Hepatocyte (in vitro differentiated cells): ENCODE data around the gene PAK1IP1. TPM values are rescaled to one million over a fixed set of nuclear protein-coding genes. Genes with fewer than 3 reads are reported as not detected.
"Not testable (repeated sequence)": the region's sequence is repeated elsewhere in the genome, so short reads cannot be mapped to it uniquely, and the experiment has no call there.

Experiments used
- DNase-seq: peaks from one replicate; pipeline ENCODE4 v3.0.0-alpha.2; 2016; ENCODE audit warnings: low spot score
- H2AFZ ChIP-seq: fragments of 200-600 bp; sonication (generic); 2 replicates; pipeline ENCODE4 v1.6.0; 2016; ENCODE audit warnings: antibody characterized with exemption, mild to moderate bottlenecking
- H3K27ac ChIP-seq: fragments of 200-600 bp; sonication (generic); 2 replicates; pipeline ENCODE4 v1.5.1; 2016; ENCODE audit warnings: mild to moderate bottlenecking
- H3K27me3 ChIP-seq: fragments of 200-600 bp; sonication (generic); 2 replicates; pipeline ENCODE4 v1.6.1; 2016
- H3K36me3 ChIP-seq: fragments of 200-600 bp; sonication (generic); replicated peaks from 2 replicates; pipeline ENCODE4 v1.5.1; 2016; ENCODE audit warnings: low read depth; ENCODE audit not compliant: insufficient read depth
- H3K4me1 ChIP-seq: fragments of 200-600 bp; sonication (generic); 2 replicates; pipeline ENCODE4 v1.5.1; 2016; ENCODE audit warnings: mild to moderate bottlenecking, moderate library complexity; ENCODE audit not compliant: insufficient read depth
- H3K4me2 ChIP-seq: fragments of 200-600 bp; sonication (generic); 2 replicates; pipeline ENCODE4 v1.6.0; 2016
- H3K4me3 ChIP-seq: fragments of 200-600 bp; sonication (generic); 2 replicates; pipeline ENCODE4 v1.5.1; 2016; ENCODE audit warnings: mild to moderate bottlenecking
- H3K79me2 ChIP-seq: fragments of 200-600 bp; sonication (generic); 2 replicates; pipeline ENCODE4 v1.6.0; 2017; ENCODE audit warnings: mild to moderate bottlenecking
- H3K9me2 ChIP-seq: fragments of 200-600 bp; sonication (generic); replicated peaks from 2 replicates; pipeline ENCODE4 v1.6.0; 2017; ENCODE audit warnings: mild to moderate bottlenecking; ENCODE audit not compliant: insufficient read depth
- H3K9me3 ChIP-seq: fragments of 200-600 bp; sonication (generic); 2 replicates; pipeline ENCODE4 v1.5.1; 2016; ENCODE audit warnings: low read depth, mild to moderate bottlenecking
- H4K20me1 ChIP-seq: fragments of 200-600 bp; sonication (generic); 2 replicates; pipeline ENCODE4 v1.6.0; 2016; ENCODE audit warnings: mild to moderate bottlenecking; ENCODE audit not compliant: insufficient read depth, poor library complexity, severe bottlenecking
- EZH2 ChIP-seq: fragments of 200-600 bp; sonication (generic); IDR thresholded peaks from 2 replicates; pipeline ENCODE4 v1.6.1; 2016; ENCODE audit warnings: antibody characterized with exemption, mild to moderate bottlenecking, borderline replicate concordance
- EZH2phosphoT487 ChIP-seq: fragments of 200-600 bp; sonication (generic); IDR thresholded peaks from one replicate; pipeline ENCODE4 v1.6.1; 2018; ENCODE audit warnings: antibody characterized with exemption, mild to moderate bottlenecking, low read depth, moderate library complexity; ENCODE audit not compliant: unreplicated experiment, severe bottlenecking
- WGBS: methylation state at CpG from one replicate; pipeline ENCODE4 v1.1.6; 2016; ENCODE audit warnings: low lambda C conversion rate; ENCODE audit errors: missing lambda C conversion rate; 5-methylcytosine and 5-hydroxymethylcytosine counted together
- polyA plus RNA-seq: library from polyadenylated mRNA; unstranded; fragments of >200 nt; fragmentation: Nextera tagmentation; extraction: Ambion mirVana; gene quantifications from 2 replicates; pipeline ENCODE4 v1.2.1, GENCODE V29; 2016
- total RNA-seq: library from RNA; depleted of rRNA; stranded (reverse); fragments of >200 nt; gene quantifications from 2 replicates; pipeline ENCODE4 v1.2.3, GENCODE V29; 2014
- TF ChIP-seq, protein P1 (sequence below): fragments of 200-600 bp; sonication (generic); IDR thresholded peaks from 2 replicates; pipeline ENCODE4 v1.5.1; 2016; ENCODE audit warnings: antibody characterized with exemption, mild to moderate bottlenecking; ENCODE audit not compliant: poor library complexity

PAK1IP1 gene
- total and polyA plus RNA-seq, 2 experiments from 2014 or later = 14.0 to 15.7 TPM

DNA sequence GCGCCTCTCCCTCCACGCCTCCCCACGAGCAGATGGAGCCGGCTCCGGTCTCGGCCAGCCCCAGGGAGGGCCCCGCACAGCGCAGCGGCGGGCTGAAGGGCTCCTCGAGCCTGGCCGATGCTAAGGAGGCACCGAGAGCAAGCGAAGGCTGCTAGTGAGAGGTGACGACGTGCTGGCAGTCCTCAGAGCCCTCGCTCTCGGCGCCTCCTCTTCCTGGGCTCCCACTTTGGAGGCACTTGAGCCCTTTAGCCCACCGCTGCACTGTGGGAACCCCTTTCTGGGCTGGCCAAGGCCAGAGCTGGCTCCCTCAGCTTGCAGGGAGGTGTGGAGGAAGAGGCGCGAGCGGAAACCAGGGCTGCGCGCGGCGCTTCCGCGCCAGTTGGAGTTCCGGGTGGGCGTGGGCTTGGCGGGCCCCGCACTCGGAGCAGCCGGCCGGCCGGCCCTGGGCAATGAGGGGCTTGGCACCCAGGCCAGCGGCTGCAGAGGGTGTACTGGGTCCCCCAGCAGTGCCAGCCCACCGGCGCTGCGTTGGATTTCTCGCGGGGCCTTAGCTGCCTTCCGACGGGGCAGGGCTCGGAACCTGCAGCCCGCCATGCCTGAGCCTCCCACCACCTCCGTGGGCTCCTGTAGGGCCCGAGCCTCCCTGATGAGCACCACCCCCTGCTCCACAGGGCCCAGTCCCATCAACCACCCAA, 25.6 kb downstream of the PAK1IP1 start:
- 98% methylated on average over 40 of the region's 49 CpGs for WGBS
- H3K9me3 ChIP-seq = no peaks in the 10 kb centered on the region
- H3K79me2 ChIP-seq = peaks cover 21% of the 10 kb centered on the region
- no peak for DNase-seq
- TF ChIP-seq, protein P1, sequence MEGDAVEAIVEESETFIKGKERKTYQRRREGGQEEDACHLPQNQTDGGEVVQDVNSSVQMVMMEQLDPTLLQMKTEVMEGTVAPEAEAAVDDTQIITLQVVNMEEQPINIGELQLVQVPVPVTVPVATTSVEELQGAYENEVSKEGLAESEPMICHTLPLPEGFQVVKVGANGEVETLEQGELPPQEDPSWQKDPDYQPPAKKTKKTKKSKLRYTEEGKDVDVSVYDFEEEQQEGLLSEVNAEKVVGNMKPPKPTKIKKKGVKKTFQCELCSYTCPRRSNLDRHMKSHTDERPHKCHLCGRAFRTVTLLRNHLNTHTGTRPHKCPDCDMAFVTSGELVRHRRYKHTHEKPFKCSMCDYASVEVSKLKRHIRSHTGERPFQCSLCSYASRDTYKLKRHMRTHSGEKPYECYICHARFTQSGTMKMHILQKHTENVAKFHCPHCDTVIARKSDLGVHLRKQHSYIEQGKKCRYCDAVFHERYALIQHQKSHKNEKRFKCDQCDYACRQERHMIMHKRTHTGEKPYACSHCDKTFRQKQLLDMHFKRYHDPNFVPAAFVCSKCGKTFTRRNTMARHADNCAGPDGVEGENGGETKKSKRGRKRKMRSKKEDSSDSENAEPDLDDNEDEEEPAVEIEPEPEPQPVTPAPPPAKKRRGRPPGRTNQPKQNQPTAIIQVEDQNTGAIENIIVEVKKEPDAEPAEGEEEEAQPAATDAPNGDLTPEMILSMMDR = no peak
- no peak for TF ChIP-seq EZH2phosphoT487
- TF ChIP-seq EZH2 = no peak
- H3K36me3 ChIP-seq = no peaks in the 10 kb centered on the region
- H4K20me1 ChIP-seq = no peaks in the 10 kb centered on the region
- H3K27me3 ChIP-seq = no peaks in the 10 kb centered on the region
- H3K27ac ChIP-seq = no peak overlapping the region
- no peak overlapping the region for H3K4me2 ChIP-seq
- H2AFZ ChIP-seq = no peak overlapping the region
- H3K4me1 ChIP-seq = peaks cover 21% of the 10 kb centered on the region
- no peak overlapping the region for H3K4me3 ChIP-seq
- H3K9me2 ChIP-seq = no peaks in the 10 kb centered on the region

DNA sequence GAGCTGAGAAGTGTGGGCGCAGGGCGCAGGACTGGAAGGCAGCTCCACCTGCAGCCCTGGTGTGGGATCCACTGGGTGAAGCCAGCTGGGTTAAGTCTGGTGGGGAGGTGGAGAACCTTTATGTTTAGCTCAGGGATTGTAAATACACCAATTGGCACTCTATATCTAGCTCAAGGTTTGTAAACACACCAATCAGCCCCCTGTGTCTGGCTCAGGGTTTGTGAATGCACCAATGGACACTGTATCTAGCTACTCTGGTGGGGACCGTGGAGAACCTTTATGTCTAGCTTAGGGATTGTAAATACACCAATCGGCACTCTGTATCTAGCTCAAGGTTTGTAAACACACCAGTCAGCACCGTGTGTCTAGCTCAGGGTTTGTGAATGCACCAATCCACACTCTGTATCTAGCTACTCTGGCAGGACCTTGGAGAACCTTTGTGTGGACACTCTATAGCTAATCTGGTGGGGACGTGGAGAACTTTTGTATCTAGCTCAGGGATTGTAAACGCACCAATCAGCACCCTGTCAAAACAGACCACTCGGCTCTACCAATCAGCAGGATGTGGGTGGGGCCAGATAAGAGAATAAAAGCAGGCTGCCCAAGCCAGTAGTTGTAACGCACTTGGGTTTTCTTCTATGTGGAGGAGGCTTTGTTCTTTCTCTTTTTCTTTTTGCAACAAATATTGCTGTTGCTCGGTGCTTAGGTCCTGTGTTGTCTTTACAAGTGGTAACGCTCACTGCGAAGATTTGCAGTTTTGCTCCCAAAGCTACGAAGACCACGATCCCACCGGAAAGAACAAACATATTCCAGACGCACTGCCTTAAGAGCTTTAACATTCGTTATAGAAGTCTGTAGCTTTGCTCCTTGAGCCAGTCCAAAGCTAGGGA, 26.4 kb downstream of the PAK1IP1 start:
- Histone ChIP-seq H3K4me1 (peaks cover 21% of the 10 kb centered on the region), H3K4me2 (peak overlapping the region; percentile 73), H2AFZ (peak overlapping the region; percentile 68), H3K27ac (peak overlapping the region; percentile 89), H3K79me2 (peaks cover 29% of the 10 kb centered on the region)
- not testable (repeated sequence) for H4K20me1 ChIP-seq, H3K27me3 ChIP-seq, H3K9me2 ChIP-seq, H3K9me3 ChIP-seq, H3K4me3 ChIP-seq, H3K36me3 ChIP-seq, DNase-seq
- 90% methylated on average over 17 of the region's 17 CpGs for WGBS

DNA sequence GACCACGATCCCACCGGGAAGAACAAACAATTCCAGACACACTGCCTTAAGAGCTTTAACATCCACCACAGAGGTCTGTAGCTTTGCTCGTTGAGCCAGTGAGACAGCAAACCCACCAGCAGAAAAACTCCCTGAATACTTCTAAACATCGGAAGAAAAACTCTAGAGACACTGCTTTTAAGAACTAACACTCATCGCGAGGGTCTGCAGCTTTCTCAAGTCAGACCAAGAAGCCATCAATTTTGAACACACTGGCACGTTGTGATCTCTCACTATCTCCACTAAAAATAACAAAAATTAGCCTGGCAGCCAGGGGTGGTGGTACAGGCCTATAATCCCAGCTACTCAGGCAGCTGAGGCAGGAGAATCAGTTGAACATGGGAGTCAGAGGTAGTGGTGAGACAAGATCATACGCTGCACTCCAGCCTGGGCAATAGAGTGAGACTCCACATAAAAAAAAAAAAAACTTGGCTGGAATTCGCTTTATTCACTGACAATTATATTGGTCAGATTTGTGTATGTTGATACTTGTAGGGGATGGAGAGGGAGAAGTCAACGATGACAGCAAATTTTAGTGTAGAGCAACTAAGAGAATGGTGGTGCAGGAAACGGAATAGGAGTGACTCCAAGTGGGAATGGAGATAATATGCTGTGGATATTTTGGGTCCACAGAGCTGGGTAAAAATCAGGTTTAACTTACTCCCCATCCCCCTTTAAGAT, 27.2 kb downstream of the PAK1IP1 start:
- no peak for TF ChIP-seq EZH2
- TF ChIP-seq EZH2phosphoT487 = no peak
- TF ChIP-seq, protein P1 = no peak
- Histone ChIP-seq H3K9me3 (no peaks in the 10 kb centered on the region), H3K27me3 (no peaks in the 10 kb centered on the region), H2AFZ (peak overlapping the region; percentile 68), H4K20me1 (no peaks in the 10 kb centered on the region), H3K4me1 (peaks cover 21% of the 10 kb centered on the region), H3K4me2 (peak overlapping the region; percentile 73), H3K36me3 (no peaks in the 10 kb centered on the region), H3K79me2 (peaks cover 33% of the 10 kb centered on the region), H3K4me3 (peak overlapping the region; percentile 7), H3K9me2 (no peaks in the 10 kb centered on the region), H3K27ac (peak overlapping the region; percentile 89)
- WGBS = 68% methylated on average over 11 of the region's 11 CpGs
- DNase-seq = no peak

DNA sequence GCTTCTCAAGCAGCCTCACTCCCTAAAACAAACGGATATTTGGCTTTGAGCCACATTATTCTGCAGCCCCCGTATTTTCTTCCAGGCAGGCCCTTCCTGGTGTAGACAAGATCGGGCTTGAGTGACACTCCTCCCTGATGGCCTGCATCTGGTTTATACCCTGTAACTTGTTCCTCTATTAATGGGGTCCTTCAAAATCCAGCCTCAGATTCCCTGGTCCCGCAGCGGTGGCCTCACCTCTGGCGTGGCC, 27.7 kb downstream of the PAK1IP1 start:
- H3K79me2 ChIP-seq = peaks cover 33% of the 10 kb centered on the region
- H3K27me3 ChIP-seq = no peaks in the 10 kb centered on the region
- WGBS = 7% methylated on average over 6 of the region's 6 CpGs
- no peaks in the 10 kb centered on the region for H3K9me3 ChIP-seq
- peak overlapping the region; percentile 89 for H3K27ac ChIP-seq
- H3K9me2 ChIP-seq = no peaks in the 10 kb centered on the region
- peak overlapping the region; percentile 68 for H2AFZ ChIP-seq
- TF ChIP-seq, protein P1 = no peak
- H3K4me1 ChIP-seq = peaks cover 21% of the 10 kb centered on the region
- H3K4me2 ChIP-seq = peak overlapping the region; percentile 73
- no peaks in the 10 kb centered on the region for H3K36me3 ChIP-seq
- no peaks in the 10 kb centered on the region for H4K20me1 ChIP-seq
- DNase-seq = no peak
- peak overlapping the region; percentile 7 for H3K4me3 ChIP-seq
